IPS-NIHi7 (cell line): ENCODE measurements around the gene ADAMTS8.
A peak's percentile ranks its signal among the peaks of the same experiment; 100 is the strongest.

ENCODE experiments used
- DNase-seq: peaks from one replicate; pipeline ENCODE4 v3.0.0; 2012; ENCODE audit warnings: mixed read lengths; ENCODE audit errors: extremely low spot score

The ADAMTS8 gene

GRCh38 chr11:130397780-130398179 is 30.6 kb downstream of the ADAMTS8 start:
- no peak for DNase-seq

GRCh38 chr11:130396965-130397364 is 31.4 kb downstream of the ADAMTS8 start:
- DNase-seq, result no peak

- no peak for DNase-seq
These were observed 33.8 kb downstream of the ADAMTS8 start for GRCh38 chr11:130394615-130395014.

GRCh38 chr11:130391711-130392110 is 36.7 kb downstream of the ADAMTS8 start:
- DNase-seq, result no peak

- DNase-seq, result peak; percentile 71
These were observed 38.2 kb downstream of the ADAMTS8 start for GRCh38 chr11:130390071-130390758.

GRCh38 chr11:130389335-130389935 is 39.0 kb downstream of the ADAMTS8 start:
- DNase-seq, result no peak

GRCh38 chr11:130388607-130389205 is 39.7 kb downstream of the ADAMTS8 start:
- DNase-seq, result no peak

GRCh38 chr11:130386056-130386455 is 42.4 kb downstream of the ADAMTS8 start:
- no peak for DNase-seq

GRCh38 chr11:130383344-130384211 is 44.8 kb downstream of the ADAMTS8 start:
- no peak for DNase-seq

GRCh38 chr11:130381317-130381716 is 47.1 kb downstream of the ADAMTS8 start:
- DNase-seq, result no peak

GRCh38 chr11:130380778-130381177 is 47.6 kb downstream of the ADAMTS8 start:
- DNase-seq, result no peak

- no peak for DNase-seq
These were observed 49.1 kb downstream of the ADAMTS8 start for GRCh38 chr11:130379276-130379675.

- no peak for DNase-seq
These were observed 57.4 kb downstream of the ADAMTS8 start for GRCh38 chr11:130370845-130371590.

GRCh38 chr11:130369713-130370112 is 58.7 kb downstream of the ADAMTS8 start:
- DNase-seq, result no peak

GRCh38 chr11:130369141-130369691 is 59.2 kb downstream of the ADAMTS8 start:
- no peak for DNase-seq

GRCh38 chr11:130359419-130359818 is 69.0 kb downstream of the ADAMTS8 start:
- no peak for DNase-seq

GRCh38 chr11:130358398-130358797 is 70.0 kb downstream of the ADAMTS8 start:
- no peak for DNase-seq
